HepG2 (cell line): ENCODE measurements around the gene GPS1. TPM values are rescaled to one million over a fixed set of nuclear protein-coding genes. Genes with fewer than 3 reads are reported as not detected.

Source experiments
- ATAC-seq: fragments of 200-7000 bp; cut with Tn5 transposase; 3 replicates; pipeline ENCODE4 v1.9.1; 2020; ENCODE audit warnings: mild to moderate bottlenecking, moderate library complexity
- BruUV-seq: library from RNA; stranded (reverse); fragments of 400-500 nt; replicated peaks from 2 replicates; lab custom pipeline; 2021; lab: Mats Ljungman, UMichigan
- CTCF ChIA-PET: fragments of 300-600 bp; formaldehyde crosslinking; extraction: SDS; loops from one replicate; lab custom pipeline; 2021; ENCODE audit warnings: low total read pairs, inconsistent platforms, low intra/inter-chr PET ratio; lab: Yijun Ruan, JAX
- POLR2A ChIA-PET: fragments of 350-600 bp; sonication (Branson Sonifier 250); formaldehyde crosslinking; loops from one replicate; lab custom pipeline; 2020; ENCODE audit warnings: antibody characterized with exemption, inconsistent platforms; lab: Yijun Ruan, JAX
- DNase-seq: peaks from one replicate; pipeline ENCODE4 v3.0.0-alpha.2; 2015; ENCODE audit warnings: low spot score
- FAIRE-seq: peaks from 3 replicates; lab custom pipeline; 2011; peaks lifted over from hg19 to GRCh38; lab: Jason Lieb, UNC
- H2AFZ ChIP-seq: one replicate; pipeline ENCODE4 v1.6.1; 2011; ENCODE audit warnings: low read length, inconsistent platforms
- H3K27ac ChIP-seq: fragments of 300-600 bp; 3 replicates; pipeline ENCODE4 v1.8.0; 2011; ENCODE audit warnings: mixed run types, mild to moderate bottlenecking, mixed read lengths, low read length, inconsistent platforms; ENCODE audit not compliant: insufficient read depth; ENCODE audit errors: extremely low read length
- H3K27me3 ChIP-seq, 2 experiments: fragments of 200-600 bp in 1 of 2; 2 replicates in 1 of 2; 3 replicates in 1 of 2; pipeline versions ENCODE4 v1.6.0 to v1.8.0; 2011; ENCODE audit warnings: low read length in 2 of 2, mild to moderate bottlenecking in 2 of 2, moderate library complexity in 2 of 2, inconsistent platforms in 1 of 2; ENCODE audit not compliant: insufficient read depth in 2 of 2, control insufficient read depth in 1 of 2
- H3K36me3 ChIP-seq, 2 experiments: fragments of 200-600 bp in 1 of 2; replicated peaks in 1 of 2; 2 replicates in 1 of 2; 3 replicates in 1 of 2; pipeline versions ENCODE4 v1.5.1 to v1.8.0; 2011; ENCODE audit warnings: low read length in 2 of 2, inconsistent platforms in 1 of 2; ENCODE audit not compliant: insufficient read depth in 2 of 2, control insufficient read depth in 1 of 2
- H3K4me1 ChIP-seq: 2 replicates; pipeline ENCODE4 v1.5.1; 2012; ENCODE audit warnings: low read length, inconsistent platforms; ENCODE audit not compliant: insufficient read depth
- H3K4me2 ChIP-seq: 2 replicates; pipeline ENCODE4 v1.6.0; 2011; ENCODE audit warnings: low read depth, low read length, inconsistent platforms
- H3K4me3 ChIP-seq, 3 experiments: fragments of 200-600 bp in 1 of 3; sonication (generic), shearing (Covaris generic) in 1 of 3; replicated peaks in 1 of 3; 2 replicates each; pipeline ENCODE4 v1.5.1; 2011 to 2016; ENCODE audit warnings: low read length in 3 of 3, inconsistent platforms in 2 of 3, low read depth in 2 of 3, mild to moderate bottlenecking in 2 of 3, control low read depth in 1 of 3, mixed read lengths in 1 of 3; ENCODE audit not compliant: insufficient read depth in 1 of 3
- H3K79me2 ChIP-seq: one replicate; pipeline ENCODE4 v1.6.1; 2011; ENCODE audit warnings: low read length, inconsistent platforms; ENCODE audit not compliant: insufficient read depth
- H3K9ac ChIP-seq: 2 replicates; pipeline ENCODE4 v1.6.0; 2011; ENCODE audit warnings: mild to moderate bottlenecking, low read depth, low read length, inconsistent platforms; ENCODE audit not compliant: insufficient read depth
- H3K9me3 ChIP-seq: 2 replicates; pipeline ENCODE4 v1.5.1; 2012; ENCODE audit warnings: mild to moderate bottlenecking, low read length
- H4K20me1 ChIP-seq: 2 replicates; pipeline ENCODE4 v1.6.0; 2011; ENCODE audit warnings: inconsistent platforms, mild to moderate bottlenecking, low read length, moderate library complexity; ENCODE audit not compliant: insufficient read depth
- AHR ChIP-seq: IDR thresholded peaks from 2 replicates; pipeline ENCODE4 v1.6.1; 2018; ENCODE audit warnings: missing genetic modification reagents, missing compliant biosample characterization
- BATF2 ChIP-seq: sonication (generic); formaldehyde crosslinking; IDR thresholded peaks from 2 replicates; pipeline ENCODE4 v1.8.0; 2022; ENCODE audit warnings: mild to moderate bottlenecking, missing genetic modification reagents, moderate library complexity
- CENPT ChIP-seq: sonication (generic); formaldehyde crosslinking; IDR thresholded peaks from 2 replicates; pipeline ENCODE4 v1.8.0; 2022; ENCODE audit warnings: low read depth, mild to moderate bottlenecking, moderate library complexity, missing genetic modification reagents
- EEA1 ChIP-seq: sonication (generic); formaldehyde crosslinking; IDR thresholded peaks from 2 replicates; pipeline ENCODE4 v1.5.1; 2020; ENCODE audit warnings: mild to moderate bottlenecking, missing genetic modification reagents, borderline replicate concordance
- NBN ChIP-seq: fragments of 450-650 bp; conservative IDR thresholded peaks from 2 replicates; pipeline ENCODE4 v1.6.1; 2017
- ZNF646 ChIP-seq: sonication (generic); formaldehyde crosslinking; IDR thresholded peaks from 2 replicates; pipeline ENCODE4 v1.9.0; 2021; ENCODE audit warnings: mild to moderate bottlenecking, missing genetic modification reagents
- ZNF687 ChIP-seq: sonication (generic); formaldehyde crosslinking; IDR thresholded peaks from 2 replicates; pipeline ENCODE4 v1.5.1; 2020; ENCODE audit warnings: mild to moderate bottlenecking, missing genetic modification reagents, moderate library complexity
- WGBS: methylation state at CpG from one replicate; pipeline ENCODE4 v1.1.6; 2017; ENCODE audit warnings: low lambda C conversion rate; 5-methylcytosine and 5-hydroxymethylcytosine counted together
- in situ Hi-C: cut with HindIII; loops from 2 replicates; pipeline ENCODE4 v1.10.0; 2017; ENCODE audit warnings: low pct_unique_long_range_greater_than_20kb; ENCODE audit not compliant: extremely low pct_ligation_motif_present
- intact Hi-C: fragments of 100-400 bp; cut with micrococcal nuclease; formaldehyde crosslinking; loops from one replicate; pipeline ENCODE4 v1.10.0; 2022; ENCODE audit not compliant: unreplicated experiment
- polyA plus RNA-seq, 8 experiments: library from polyadenylated mRNA; depleted of rRNA in 3 of 8; stranded (reverse) in 7 of 8; unstranded in 1 of 8; fragments of >200 nt; fragmentation: Illumina TruSeq in 4 of 8; extraction: Trizol in 4 of 8; gene quantifications; 2 replicates each; pipeline versions ENCODE4 v1.2.1 to v1.2.3, GENCODE V29; 2011 to 2016; ENCODE audit warnings: low read depth in 4 of 8, missing spikeins in 1 of 8, mixed read lengths in 1 of 8; ENCODE audit not compliant: insufficient read depth in 1 of 8
- total RNA-seq, 5 experiments: library from RNA; depleted of rRNA; stranded (reverse); fragments of >200 nt; fragmentation: Illumina TruSeq; extraction: Trizol; gene quantifications; 2 replicates each; pipeline ENCODE4 v1.2.3, GENCODE V29; 2016; ENCODE audit warnings: low read depth in 1 of 5
- TF ChIP-seq, protein P1 (sequence below): sonication (generic); formaldehyde crosslinking; IDR thresholded peaks from 2 replicates; pipeline ENCODE4 v1.9.0; 2021; ENCODE audit warnings: missing genetic modification reagents, borderline replicate concordance
- TF ChIP-seq, protein P2 (sequence below): sonication (generic); formaldehyde crosslinking; IDR thresholded peaks from 2 replicates; pipeline ENCODE4 v1.4.0; 2020; ENCODE audit warnings: missing genetic modification reagents

Gene GPS1
- total and polyA plus RNA-seq, 2 of the 13 experiments (the other 11 are each of a cell fraction or from before 2014, with no cell fraction given) = 124 to 128 TPM

GRCh38 chr17:82005701-82006348 lies 45.9 kb upstream of the GPS1 start:
- WGBS = 97% methylated on average over 30 of the region's 30 CpGs
- BruUV-seq = no TSS peak
- DNase-seq = no peak
- Histone ChIP-seq H4K20me1 (no peaks in the 10 kb centered on the region), H3K27ac (peak overlapping the region; percentile 95), H3K36me3 (peaks cover 28 to 40% of the 10 kb centered on the region in 2 experiments), H3K4me1 (peaks cover 74% of the 10 kb centered on the region), H3K27me3 (no peaks in the 10 kb centered on the region), H2AFZ (no peak overlapping the region), H3K79me2 (peaks cover 52% of the 10 kb centered on the region), H3K9ac (no peak overlapping the region), H3K4me2 (no peak overlapping the region), H3K4me3 (no peak overlapping the region), H3K9me3 (no peaks in the 10 kb centered on the region)
- POLR2A ChIA-PET = interaction anchor here (4.7 to 16.1 kb wide), 3 partner anchors 12 to 45 kb away, joined by 72 to 470 read pairs (median 135); partner anchors contain the start of genes CENPX, LRRC45 and NOTUM
- CTCF ChIA-PET = no interaction called here
- FAIRE-seq = no peak
- in situ Hi-C loops (no loop called here), intact Hi-C loops (no loop called here)
- ATAC-seq = no peak
- TF ChIP-seq EEA1 (CRISPR knock-in tag) (no peak), NBN (no peak), CENPT (CRISPR knock-in tag) (no peak), AHR (CRISPR knock-in tag) (no peak), BATF2 (CRISPR knock-in tag) (0 out of 2 replicates have a peak, but pooled peaks have one; percentile 33), ZNF646 (CRISPR knock-in tag) (peak; percentile 55; the same call in 1 of the 2 replicates), ZNF687 (CRISPR knock-in tag) (peak; percentile 5; the same call in 1 of the 2 replicates)
- TF ChIP-seq, protein P1, sequence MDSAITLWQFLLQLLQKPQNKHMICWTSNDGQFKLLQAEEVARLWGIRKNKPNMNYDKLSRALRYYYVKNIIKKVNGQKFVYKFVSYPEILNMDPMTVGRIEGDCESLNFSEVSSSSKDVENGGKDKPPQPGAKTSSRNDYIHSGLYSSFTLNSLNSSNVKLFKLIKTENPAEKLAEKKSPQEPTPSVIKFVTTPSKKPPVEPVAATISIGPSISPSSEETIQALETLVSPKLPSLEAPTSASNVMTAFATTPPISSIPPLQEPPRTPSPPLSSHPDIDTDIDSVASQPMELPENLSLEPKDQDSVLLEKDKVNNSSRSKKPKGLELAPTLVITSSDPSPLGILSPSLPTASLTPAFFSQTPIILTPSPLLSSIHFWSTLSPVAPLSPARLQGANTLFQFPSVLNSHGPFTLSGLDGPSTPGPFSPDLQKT (CRISPR knock-in tag) = no peak
- TF ChIP-seq, protein P2, sequence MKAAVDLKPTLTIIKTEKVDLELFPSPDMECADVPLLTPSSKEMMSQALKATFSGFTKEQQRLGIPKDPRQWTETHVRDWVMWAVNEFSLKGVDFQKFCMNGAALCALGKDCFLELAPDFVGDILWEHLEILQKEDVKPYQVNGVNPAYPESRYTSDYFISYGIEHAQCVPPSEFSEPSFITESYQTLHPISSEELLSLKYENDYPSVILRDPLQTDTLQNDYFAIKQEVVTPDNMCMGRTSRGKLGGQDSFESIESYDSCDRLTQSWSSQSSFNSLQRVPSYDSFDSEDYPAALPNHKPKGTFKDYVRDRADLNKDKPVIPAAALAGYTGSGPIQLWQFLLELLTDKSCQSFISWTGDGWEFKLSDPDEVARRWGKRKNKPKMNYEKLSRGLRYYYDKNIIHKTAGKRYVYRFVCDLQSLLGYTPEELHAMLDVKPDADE (CRISPR knock-in tag) = no peak
